Nephron progenitor cell (in vitro differentiated cells): ENCODE data around the gene C9orf43.

Experiments
- DNase-seq: peaks from one replicate; pipeline ENCODE4 v3.0.0; 2021
- H3K27ac Mint-ChIP-seq: 2 replicates; pipeline ENCODE4 v1.8.0; 2021; ENCODE audit warnings: mild to moderate bottlenecking, moderate library complexity, mixed read lengths
- H3K27me3 Mint-ChIP-seq: 2 replicates; pipeline ENCODE4 v1.8.0; 2021; ENCODE audit warnings: mild to moderate bottlenecking, low read depth, mixed read lengths; ENCODE audit not compliant: poor library complexity
- H3K36me3 Mint-ChIP-seq: 2 replicates; pipeline ENCODE4 v1.8.0; 2021; ENCODE audit warnings: low read depth, mixed read lengths
- H3K4me1 Mint-ChIP-seq: 2 replicates; pipeline ENCODE4 v1.8.0; 2021; ENCODE audit warnings: mixed read lengths
- H3K4me3 Mint-ChIP-seq: 2 replicates; pipeline ENCODE4 v1.8.0; 2021; ENCODE audit warnings: mild to moderate bottlenecking, moderate library complexity, mixed read lengths
- H3K9me3 Mint-ChIP-seq: 2 replicates; pipeline ENCODE4 v1.8.0; 2021; ENCODE audit warnings: mild to moderate bottlenecking, moderate library complexity, mixed read lengths
- CTCF ChIP-seq: fragments of 200-600 bp; sonication (generic); IDR thresholded peaks from 2 replicates; pipeline ENCODE4 v1.5.0; 2021; ENCODE audit warnings: antibody characterized with exemption

C9orf43 gene

GRCh38 chr9:113368982-113369854 is 41.3 kb upstream of the C9orf43 start:
- no peak overlapping the region for H3K27ac Mint-ChIP-seq
- no peak overlapping the region for H3K4me3 Mint-ChIP-seq
- H3K4me1 Mint-ChIP-seq: peaks cover 9% of the 10 kb centered on the region
- DNase-seq: no peak
- no peak for TF ChIP-seq CTCF
- H3K27me3 Mint-ChIP-seq: no peaks in the 10 kb centered on the region
- peaks cover under 1% of the 10 kb centered on the region for H3K36me3 Mint-ChIP-seq
- H3K9me3 Mint-ChIP-seq: no peaks in the 10 kb centered on the region

- Mint-ChIP-seq H3K27me3 (no peaks in the 10 kb centered on the region), H3K36me3 (peaks cover 7% of the 10 kb centered on the region), H3K4me3 (no peak overlapping the region), H3K27ac (no peak overlapping the region), H3K4me1 (peaks cover 9% of the 10 kb centered on the region), H3K9me3 (no peaks in the 10 kb centered on the region)
- DNase-seq: no peak
- no peak for TF ChIP-seq CTCF
Measured at GRCh38 chr9:113369855-113370140, 40.7 kb upstream of the C9orf43 start.

GRCh38 chr9:113370806-113371325 is 39.7 kb upstream of the C9orf43 start:
- no peak for TF ChIP-seq CTCF
- Mint-ChIP-seq H3K27ac (no peak overlapping the region), H3K27me3 (no peaks in the 10 kb centered on the region), H3K4me3 (no peak overlapping the region), H3K36me3 (peaks cover 15% of the 10 kb centered on the region), H3K9me3 (no peaks in the 10 kb centered on the region), H3K4me1 (peaks cover 16% of the 10 kb centered on the region)
- no peak for DNase-seq

- no peak for DNase-seq
- peaks cover 16% of the 10 kb centered on the region for H3K4me1 Mint-ChIP-seq
- no peaks in the 10 kb centered on the region for H3K9me3 Mint-ChIP-seq
- H3K4me3 Mint-ChIP-seq: no peak overlapping the region
- TF ChIP-seq CTCF: no peak
- no peak overlapping the region for H3K27ac Mint-ChIP-seq
- H3K36me3 Mint-ChIP-seq: peaks cover 15% of the 10 kb centered on the region
- H3K27me3 Mint-ChIP-seq: no peaks in the 10 kb centered on the region
Measured at GRCh38 chr9:113372059-113372458, 38.5 kb upstream of the C9orf43 start.

GRCh38 chr9:113373256-113373655 is 37.3 kb upstream of the C9orf43 start:
- DNase-seq: no peak
- H3K9me3 Mint-ChIP-seq: no peaks in the 10 kb centered on the region
- peak overlapping the region; percentile 70 for H3K27ac Mint-ChIP-seq
- H3K4me1 Mint-ChIP-seq: peaks cover 16% of the 10 kb centered on the region
- no peak overlapping the region for H3K4me3 Mint-ChIP-seq
- TF ChIP-seq CTCF: no peak
- no peaks in the 10 kb centered on the region for H3K27me3 Mint-ChIP-seq
- peaks cover 15% of the 10 kb centered on the region for H3K36me3 Mint-ChIP-seq
